Calu3 (cell line): ENCODE measurements around the gene TMEM258. TPM values are rescaled to one million over a fixed set of nuclear protein-coding genes. Genes with fewer than 3 reads are reported as not detected.

Source experiments
- BruUV-seq: library from RNA; stranded (reverse); fragments of 400-500 nt; replicated peaks from 2 replicates; lab custom pipeline; 2021; lab: Mats Ljungman, UMichigan
- CTCF ChIA-PET: fragments of 300-600 bp; sonication (Branson Sonifier 250); formaldehyde crosslinking; loops from one replicate; lab custom pipeline; 2022; ENCODE audit warnings: antibody characterized with exemption; lab: Charles Lee
- DNase-seq: peaks from one replicate; pipeline ENCODE4 v3.0.0; 2022
- H3K27ac Mint-ChIP-seq: one replicate; pipeline ENCODE4 v1.8.0; 2022; ENCODE audit warnings: mixed read lengths; ENCODE audit not compliant: unreplicated experiment
- H3K27me3 Mint-ChIP-seq: one replicate; pipeline ENCODE4 v1.8.0; 2022; ENCODE audit warnings: mixed read lengths; ENCODE audit not compliant: unreplicated experiment
- H3K36me3 Mint-ChIP-seq: one replicate; pipeline ENCODE4 v1.8.0; 2022; ENCODE audit warnings: mild to moderate bottlenecking, moderate library complexity, mixed read lengths; ENCODE audit not compliant: insufficient read depth, unreplicated experiment
- H3K4me1 Mint-ChIP-seq: one replicate; pipeline ENCODE4 v1.8.0; 2022; ENCODE audit warnings: mild to moderate bottlenecking, low read depth, mixed read lengths; ENCODE audit not compliant: unreplicated experiment
- H3K4me3 Mint-ChIP-seq: one replicate; pipeline ENCODE4 v1.8.0; 2022; ENCODE audit warnings: mild to moderate bottlenecking, low read depth, moderate library complexity, mixed read lengths; ENCODE audit not compliant: unreplicated experiment
- H3K9me3 Mint-ChIP-seq: one replicate; pipeline ENCODE4 v1.8.0; 2022; ENCODE audit warnings: low read depth, mixed read lengths; ENCODE audit not compliant: unreplicated experiment
- intact Hi-C: fragments of 100-400 bp; cut with micrococcal nuclease; formaldehyde crosslinking; loops from one replicate; pipeline ENCODE4 v1.10.0; 2022; ENCODE audit not compliant: unreplicated experiment
- total RNA-seq: library from RNA; stranded (reverse); gene quantifications from 2 replicates; pipeline ENCODE4 v1.2.3, GENCODE V29; 2022
- TF ChIP-seq, protein P1 (sequence below): fragments of 200-600 bp; IDR thresholded peaks from one replicate; pipeline ENCODE4 v1.8.0; 2022; ENCODE audit warnings: antibody characterized with exemption; ENCODE audit not compliant: unreplicated experiment

TMEM258 gene
- total RNA-seq, 1 experiment from 2014 or later = 146 TPM

- intact Hi-C loops = no loop called here
- no peak for DNase-seq
- Mint-ChIP-seq H3K4me1 (no peaks in the 10 kb centered on the region), H3K27me3 (no peaks in the 10 kb centered on the region), H3K4me3 (no peak overlapping the region), H3K36me3 (peaks cover 46% of the 10 kb centered on the region), H3K27ac (no peak overlapping the region), H3K9me3 (no peaks in the 10 kb centered on the region)
- no TSS peak for BruUV-seq
- CTCF ChIA-PET = interaction anchor here (0.7 to 1.8 kb wide), 3 partner anchors 24 to 86 kb away, joined by 3 to 8 read pairs (median 6); no protein-coding TSS in a partner anchor
- TF ChIP-seq, protein P1, sequence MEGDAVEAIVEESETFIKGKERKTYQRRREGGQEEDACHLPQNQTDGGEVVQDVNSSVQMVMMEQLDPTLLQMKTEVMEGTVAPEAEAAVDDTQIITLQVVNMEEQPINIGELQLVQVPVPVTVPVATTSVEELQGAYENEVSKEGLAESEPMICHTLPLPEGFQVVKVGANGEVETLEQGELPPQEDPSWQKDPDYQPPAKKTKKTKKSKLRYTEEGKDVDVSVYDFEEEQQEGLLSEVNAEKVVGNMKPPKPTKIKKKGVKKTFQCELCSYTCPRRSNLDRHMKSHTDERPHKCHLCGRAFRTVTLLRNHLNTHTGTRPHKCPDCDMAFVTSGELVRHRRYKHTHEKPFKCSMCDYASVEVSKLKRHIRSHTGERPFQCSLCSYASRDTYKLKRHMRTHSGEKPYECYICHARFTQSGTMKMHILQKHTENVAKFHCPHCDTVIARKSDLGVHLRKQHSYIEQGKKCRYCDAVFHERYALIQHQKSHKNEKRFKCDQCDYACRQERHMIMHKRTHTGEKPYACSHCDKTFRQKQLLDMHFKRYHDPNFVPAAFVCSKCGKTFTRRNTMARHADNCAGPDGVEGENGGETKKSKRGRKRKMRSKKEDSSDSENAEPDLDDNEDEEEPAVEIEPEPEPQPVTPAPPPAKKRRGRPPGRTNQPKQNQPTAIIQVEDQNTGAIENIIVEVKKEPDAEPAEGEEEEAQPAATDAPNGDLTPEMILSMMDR = no peak
Measured at GRCh38 chr11:61775106-61775505, 17.3 kb downstream of the TMEM258 start.

GRCh38 chr11:61774411-61774810, 18.0 kb downstream of the TMEM258 start:
- CTCF ChIA-PET = interaction anchor here (1.8 kb wide), 1 partner anchor 27 kb away, joined by 6 read pairs; no protein-coding TSS in a partner anchor
- peaks cover 39% of the 10 kb centered on the region for H3K36me3 Mint-ChIP-seq

GRCh38 chr11:61773809-61774208, 18.6 kb downstream of the TMEM258 start:
- no peak overlapping the region for H3K27ac Mint-ChIP-seq
- no peaks in the 10 kb centered on the region for H3K27me3 Mint-ChIP-seq

More at GRCh38 chr11:61774411-61774810, 18.0 kb downstream of the TMEM258 start:
- H3K4me1 Mint-ChIP-seq = no peaks in the 10 kb centered on the region
- no TSS peak for BruUV-seq
- H3K27ac Mint-ChIP-seq = no peak overlapping the region
- no peaks in the 10 kb centered on the region for H3K9me3 Mint-ChIP-seq
- intact Hi-C loops = no loop called here
- H3K4me3 Mint-ChIP-seq = no peak overlapping the region
- DNase-seq = no peak
- TF ChIP-seq, protein P1 = no peak
- H3K27me3 Mint-ChIP-seq = no peaks in the 10 kb centered on the region

DNA sequence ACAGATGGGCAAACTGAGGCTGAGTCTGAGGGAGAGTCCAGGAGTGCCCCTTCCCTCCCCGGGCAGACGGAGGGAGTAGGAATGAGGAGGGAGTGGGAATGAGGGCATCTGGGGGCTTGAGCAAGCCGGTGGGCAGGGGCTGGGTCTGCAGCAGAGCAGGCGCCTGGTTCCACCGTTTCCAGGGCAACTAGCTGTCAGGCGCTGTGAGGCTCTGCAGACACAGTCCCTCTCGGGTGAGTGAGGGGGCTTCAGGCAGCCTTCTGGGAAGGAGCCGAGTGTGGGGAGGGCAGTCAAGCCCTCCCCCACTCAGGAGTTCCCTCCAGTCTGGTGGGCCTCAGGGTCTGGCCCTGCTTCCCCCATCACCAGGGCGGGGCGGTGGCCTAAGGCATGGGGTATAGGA, 19.0 kb downstream of the TMEM258 start:
- Mint-ChIP-seq H3K4me1 (no peaks in the 10 kb centered on the region), H3K4me3 (no peak overlapping the region), H3K36me3 (peaks cover 34% of the 10 kb centered on the region), H3K27me3 (no peaks in the 10 kb centered on the region), H3K9me3 (no peaks in the 10 kb centered on the region), H3K27ac (no peak overlapping the region)
- DNase-seq = no peak
- CTCF ChIA-PET = no interaction called here
- TF ChIP-seq, protein P1 = no peak
- BruUV-seq = no TSS peak
- intact Hi-C loops = no loop called here

More at GRCh38 chr11:61773809-61774208, 18.6 kb downstream of the TMEM258 start:
- no peaks in the 10 kb centered on the region for H3K4me1 Mint-ChIP-seq
- peaks cover 38% of the 10 kb centered on the region for H3K36me3 Mint-ChIP-seq
- no peak for DNase-seq
- H3K4me3 Mint-ChIP-seq = no peak overlapping the region
- no TSS peak for BruUV-seq
- CTCF ChIA-PET = no interaction called here
- TF ChIP-seq, protein P1 = no peak
- intact Hi-C loops = no loop called here
- no peaks in the 10 kb centered on the region for H3K9me3 Mint-ChIP-seq
